Smooth muscle cell of bladder (primary cell): ENCODE results near the gene GOSR1. TPM values are rescaled to one million over a fixed set of nuclear protein-coding genes. Genes with fewer than 3 reads are reported as not detected.

Experiments used
- total RNA-seq: library from RNA; depleted of rRNA; stranded (reverse); fragments of >200 nt; gene quantifications from 2 replicates; pipeline ENCODE4 v1.2.3, GENCODE V29; 2014

The GOSR1 gene
- total RNA-seq = 21.0 and 24.4 TPM in 2 replicates

GRCh38 chr17:30477083-30477773, at the start of gene GOSR1:
Gene GOSR1 (plus strand): TSS chr17:30477408. CDS start chr17:30477434, 26 bp downstream.

Other genes with a start within 250 kb of the GOSR1 start
- gene SLC6A4, start 241.7 kb upstream of the GOSR1 start, total RNA-seq = under 0.01 TPM in 1 of 2 replicates, not detected in the other
- 26.5 and 31.2 TPM in 2 replicates for gene BLMH, start 185.5 kb upstream of the GOSR1 start, total RNA-seq
- not detected in 2 replicates for gene TMIGD1, start 143.4 kb upstream of the GOSR1 start, total RNA-seq
- 166 and 220 TPM in 2 replicates for gene CPD, start 98.5 kb upstream of the GOSR1 start, total RNA-seq